ENCODE measurements around the gene CPLANE2. TPM values are rescaled to one million over a fixed set of nuclear protein-coding genes. Genes with fewer than 3 reads are reported as not detected.
"Not testable (repeated sequence)": the region's sequence is repeated elsewhere in the genome, so short reads cannot be mapped to it uniquely, and the experiment has no call there.

CPLANE2 gene
- polyA plus RNA-seq, 1 donor from 2014 or later: 2.2 TPM

GRCh38 chr1:16226490-16227179 lies 10.3 kb downstream of the CPLANE2 start:
- peaks cover 15% of the 10 kb centered on the region for H3K27me3 Mint-ChIP-seq
- peak overlapping the region in 1 of 3 donors; percentile 23 for H3K27ac Mint-ChIP-seq
- H3K9me3 Mint-ChIP-seq: peaks cover 0 to 5% (median 0%) of the 10 kb centered on the region in 3 donors
- H3K36me3 Mint-ChIP-seq: peaks cover 7% of the 10 kb centered on the region
- H3K4me3 Mint-ChIP-seq: peak overlapping the region in 1 of 4 donors; percentile 28
- peaks cover 3 to 4% (median 4%) of the 10 kb centered on the region in 3 donors for H3K4me1 Mint-ChIP-seq

- Mint-ChIP-seq H3K27me3 (peaks cover 15% of the 10 kb centered on the region), H3K9me3 (peaks cover 0 to 5% (median 1%) of the 10 kb centered on the region in 3 donors), H3K4me1 (peaks cover 3 to 4% (median 4%) of the 10 kb centered on the region in 3 donors), H3K4me3 (no peak overlapping the region), H3K36me3 (peaks cover 7% of the 10 kb centered on the region), H3K27ac (no peak overlapping the region)
These were observed 10.9 kb downstream of the CPLANE2 start for GRCh38 chr1:16226129-16226489.

GRCh38 chr1:16224472-16224871 lies 12.5 kb downstream of the CPLANE2 start:
- H3K4me1 Mint-ChIP-seq: peaks cover 3 to 10% (median 4%) of the 10 kb centered on the region in 3 donors
- H3K36me3 Mint-ChIP-seq: peaks cover 7% of the 10 kb centered on the region
- H3K27ac Mint-ChIP-seq: peak overlapping the region in 1 of 3 donors; percentile 58
- peaks cover 0 to 5% (median 2%) of the 10 kb centered on the region in 3 donors for H3K9me3 Mint-ChIP-seq
- H3K4me3 Mint-ChIP-seq: no peak overlapping the region
- peaks cover 15% of the 10 kb centered on the region for H3K27me3 Mint-ChIP-seq

- H3K36me3 Mint-ChIP-seq, H3K27ac Mint-ChIP-seq, H3K27me3 Mint-ChIP-seq, H3K4me3 Mint-ChIP-seq, H3K9me3 Mint-ChIP-seq: not testable (repeated sequence)
- peaks cover 0 to 16% (median 5%) of the 10 kb centered on the region in 3 donors for H3K4me1 Mint-ChIP-seq
These were observed 14.3 kb downstream of the CPLANE2 start for GRCh38 chr1:16222716-16223115.

- H3K27ac Mint-ChIP-seq: no peak overlapping the region
- H3K4me1 Mint-ChIP-seq: peaks cover 4 to 21% (median 12%) of the 10 kb centered on the region in 3 donors
These were observed 15.5 kb downstream of the CPLANE2 start for GRCh38 chr1:16221499-16221898.

GRCh38 chr1:16219968-16220500 lies 16.9 kb downstream of the CPLANE2 start:
- H3K4me1 Mint-ChIP-seq: peaks cover 9 to 28% (median 17%) of the 10 kb centered on the region in 3 donors
- H3K27me3 Mint-ChIP-seq: no peaks in the 10 kb centered on the region
- peaks cover 0 to 3% (median 2%) of the 10 kb centered on the region in 3 donors for H3K9me3 Mint-ChIP-seq
- H3K36me3 Mint-ChIP-seq: no peaks in the 10 kb centered on the region
- H3K27ac Mint-ChIP-seq: peak overlapping the region in 1 of 3 donors; percentile 44
- H3K4me3 Mint-ChIP-seq: peak overlapping the region in 1 of 4 donors; percentile 20

More at GRCh38 chr1:16221499-16221898, 15.5 kb downstream of the CPLANE2 start:
- Mint-ChIP-seq H3K9me3 (peaks cover 0 to 5% (median 2%) of the 10 kb centered on the region in 3 donors), H3K27me3 (peaks cover 3% of the 10 kb centered on the region), H3K36me3 (peaks cover 4% of the 10 kb centered on the region), H3K4me3 (no peak overlapping the region)

GRCh38 chr1:16218674-16219071 lies 18.3 kb downstream of the CPLANE2 start:
- Mint-ChIP-seq H3K27ac (peak overlapping the region in 1 of 3 donors; percentile 28), H3K36me3 (no peaks in the 10 kb centered on the region), H3K4me3 (peak overlapping the region in 3 of 4 donors; percentile 12 to 93 (median 51)), H3K9me3 (peaks cover 0 to 2% (median 0%) of the 10 kb centered on the region in 3 donors), H3K27me3 (no peaks in the 10 kb centered on the region), H3K4me1 (peaks cover 9 to 28% (median 14%) of the 10 kb centered on the region in 3 donors)

- Mint-ChIP-seq H3K27ac (peak overlapping the region in 2 of 3 donors; percentile 28 to 48), H3K4me1 (peaks cover 9 to 28% (median 14%) of the 10 kb centered on the region in 3 donors), H3K4me3 (peak overlapping the region; percentile 46 to 95 (median 72)), H3K36me3 (no peaks in the 10 kb centered on the region), H3K9me3 (peaks cover 0 to 2% (median 0%) of the 10 kb centered on the region in 3 donors), H3K27me3 (no peaks in the 10 kb centered on the region)
These were observed 18.8 kb downstream of the CPLANE2 start for GRCh38 chr1:16218014-16218673.

- H3K27me3 Mint-ChIP-seq: peaks cover 3% of the 10 kb centered on the region
- H3K27ac Mint-ChIP-seq: peak overlapping the region in 2 of 3 donors; percentile 61 to 65
- peak overlapping the region; percentile 84 to 95 (median 93) for H3K4me3 Mint-ChIP-seq
- H3K36me3 Mint-ChIP-seq: no peaks in the 10 kb centered on the region
- H3K4me1 Mint-ChIP-seq: peaks cover 9 to 28% (median 14%) of the 10 kb centered on the region in 3 donors
- peaks cover 0 to 2% (median 0%) of the 10 kb centered on the region in 3 donors for H3K9me3 Mint-ChIP-seq
These were observed 19.8 kb downstream of the CPLANE2 start for GRCh38 chr1:16217061-16217785.

- peak overlapping the region; percentile 84 to 95 (median 93) for H3K4me3 Mint-ChIP-seq
- peaks cover 9 to 28% (median 14%) of the 10 kb centered on the region in 3 donors for H3K4me1 Mint-ChIP-seq
- peaks cover 0 to under 1% (median 0%) of the 10 kb centered on the region in 3 donors for H3K9me3 Mint-ChIP-seq
- peak overlapping the region in 2 of 3 donors; percentile 48 to 65 for H3K27ac Mint-ChIP-seq
- H3K36me3 Mint-ChIP-seq: no peaks in the 10 kb centered on the region
- peaks cover 5% of the 10 kb centered on the region for H3K27me3 Mint-ChIP-seq
These were observed 20.9 kb downstream of the CPLANE2 start for GRCh38 chr1:16215882-16216753.

GRCh38 chr1:16215240-16215639 lies 21.7 kb downstream of the CPLANE2 start:
- not testable (repeated sequence) for H3K4me3 Mint-ChIP-seq, H3K27ac Mint-ChIP-seq, H3K9me3 Mint-ChIP-seq, H3K27me3 Mint-ChIP-seq, H3K36me3 Mint-ChIP-seq
- peaks cover 9 to 28% (median 14%) of the 10 kb centered on the region in 3 donors for H3K4me1 Mint-ChIP-seq

GRCh38 chr1:16213544-16213943 lies 23.4 kb downstream of the CPLANE2 start:
- not testable (repeated sequence) for H3K9me3 Mint-ChIP-seq, H3K4me3 Mint-ChIP-seq, H3K36me3 Mint-ChIP-seq, H3K27me3 Mint-ChIP-seq, H3K27ac Mint-ChIP-seq
- H3K4me1 Mint-ChIP-seq: peaks cover 9 to 14% (median 12%) of the 10 kb centered on the region in 3 donors

GRCh38 chr1:16213013-16213412 lies 24.0 kb downstream of the CPLANE2 start:
- no peak overlapping the region for H3K27ac Mint-ChIP-seq
- H3K27me3 Mint-ChIP-seq: peaks cover 5% of the 10 kb centered on the region
- peaks cover 9 to 12% (median 12%) of the 10 kb centered on the region in 3 donors for H3K4me1 Mint-ChIP-seq
- no peaks in the 10 kb centered on the region for H3K9me3 Mint-ChIP-seq
- H3K36me3 Mint-ChIP-seq: no peaks in the 10 kb centered on the region
- no peak overlapping the region for H3K4me3 Mint-ChIP-seq
